ENCODE results near the gene TMEM179B. TPM values are rescaled to one million over a fixed set of nuclear protein-coding genes. Genes with fewer than 3 reads are reported as not detected.
"Not testable (repeated sequence)": the region's sequence is repeated elsewhere in the genome, so short reads cannot be mapped to it uniquely, and the experiment has no call there.

The TMEM179B gene
- total RNA-seq, 1 donor from 2014 or later = 51.3 TPM

GRCh38 chr11:62823677-62824076, 36.5 kb downstream of the TMEM179B start:
- Mint-ChIP-seq H3K9me3 (ENCODE audit: unreplicated experiment) (no peaks in the 10 kb centered on the region), H3K36me3 (ENCODE audit: low read depth, unreplicated experiment) (peaks cover 23% of the 10 kb centered on the region), H3K27me3 (ENCODE audit: low read depth, unreplicated experiment) (no peaks in the 10 kb centered on the region), H3K27ac (ENCODE audit: unreplicated experiment) (no peak overlapping the region), H3K4me3 (ENCODE audit: unreplicated experiment) (no peak overlapping the region), H3K4me1 (ENCODE audit: low read depth, unreplicated experiment) (no peaks in the 10 kb centered on the region)
- Histone ChIP-seq H3K9me3 (ENCODE audit: insufficient read depth, low read depth, low read length) (no peaks in the 10 kb centered on the region), H3K36me3 (ENCODE audit: insufficient read depth, low read length) (peaks cover 53% of the 10 kb centered on the region), H3K27ac (ENCODE audit: low read depth, low read length) (no peak overlapping the region), H3K4me3 (ENCODE audit: insufficient read depth, low read depth, low read length) (no peak overlapping the region), H3K79me2 (ENCODE audit: insufficient read depth, low read length) (peaks cover 19% of the 10 kb centered on the region), H3K4me2 (ENCODE audit: low read length) (no peak overlapping the region), H2AFZ (ENCODE audit: low read depth, low read length) (no peak overlapping the region), H4K20me1 (ENCODE audit: insufficient read depth, low read length) (peaks cover 34% of the 10 kb centered on the region), H3K9ac (ENCODE audit: low read length) (no peak overlapping the region), H3K27me3 (ENCODE audit: insufficient read depth, low read length) (no peaks in the 10 kb centered on the region), H3K4me1 (ENCODE audit: insufficient read depth, low read length) (no peaks in the 10 kb centered on the region)
- TF ChIP-seq EZH2 (IDR thresholded peaks at IDR 0.05; ENCODE audit: insufficient read depth, low read length) (no peak), CTCF (IDR thresholded peaks at IDR 0.05; ENCODE audit: insufficient read depth, low read depth, low read length) (no peak)
- DNase-seq (ENCODE audit: low read depth) (no peak), FAIRE-seq (no peak)

- not testable (repeated sequence) for H3K9me3 Mint-ChIP-seq (ENCODE audit: unreplicated experiment); FAIRE-seq; H2AFZ ChIP-seq (ENCODE audit: low read depth, low read length); H3K27me3 Mint-ChIP-seq (ENCODE audit: low read depth, unreplicated experiment); DNase-seq (ENCODE audit: low read depth); H3K9ac ChIP-seq (ENCODE audit: low read length); H3K4me3 ChIP-seq (ENCODE audit: insufficient read depth, low read depth, low read length); H3K27ac ChIP-seq (ENCODE audit: low read depth, low read length); H3K27ac Mint-ChIP-seq (ENCODE audit: unreplicated experiment); H3K27me3 ChIP-seq (ENCODE audit: insufficient read depth, low read length); H3K9me3 ChIP-seq (ENCODE audit: insufficient read depth, low read depth, low read length); H3K4me3 Mint-ChIP-seq (ENCODE audit: unreplicated experiment); H3K4me2 ChIP-seq (ENCODE audit: low read length); H3K4me1 Mint-ChIP-seq (ENCODE audit: low read depth, unreplicated experiment)
- peaks cover 14% of the 10 kb centered on the region for H3K36me3 Mint-ChIP-seq (ENCODE audit: low read depth, unreplicated experiment)
- H4K20me1 ChIP-seq (ENCODE audit: insufficient read depth, low read length) = peaks cover 55% of the 10 kb centered on the region
- peaks cover 39% of the 10 kb centered on the region for H3K36me3 ChIP-seq (ENCODE audit: insufficient read depth, low read length)
- H3K79me2 ChIP-seq (ENCODE audit: insufficient read depth, low read length) = peaks cover 55% of the 10 kb centered on the region
- peaks cover 13% of the 10 kb centered on the region for H3K4me1 ChIP-seq (ENCODE audit: insufficient read depth, low read length)
Measured at GRCh38 chr11:62828130-62828529, 40.9 kb downstream of the TMEM179B start.

GRCh38 chr11:62830904-62831519, 43.8 kb downstream of the TMEM179B start:
- Histone ChIP-seq H3K36me3 (ENCODE audit: insufficient read depth, low read length) (peaks cover 29% of the 10 kb centered on the region), H3K27ac (ENCODE audit: low read depth, low read length) (peak overlapping the region; percentile 98), H3K9me3 (ENCODE audit: insufficient read depth, low read depth, low read length) (no peaks in the 10 kb centered on the region), H3K4me1 (ENCODE audit: insufficient read depth, low read length) (peaks cover 20% of the 10 kb centered on the region), H2AFZ (ENCODE audit: low read depth, low read length) (peak overlapping the region; percentile 46), H3K27me3 (ENCODE audit: insufficient read depth, low read length) (no peaks in the 10 kb centered on the region), H3K4me2 (ENCODE audit: low read length) (peak overlapping the region; percentile 94), H3K9ac (ENCODE audit: low read length) (peak overlapping the region; percentile 94), H4K20me1 (ENCODE audit: insufficient read depth, low read length) (peaks cover 65% of the 10 kb centered on the region), H3K4me3 (ENCODE audit: insufficient read depth, low read depth, low read length) (peak overlapping the region; percentile 75), H3K79me2 (ENCODE audit: insufficient read depth, low read length) (peaks cover 81% of the 10 kb centered on the region)
- TF ChIP-seq EZH2 (IDR thresholded peaks at IDR 0.05; ENCODE audit: insufficient read depth, low read length) (no peak), CTCF (IDR thresholded peaks at IDR 0.05; ENCODE audit: insufficient read depth, low read depth, low read length) (no peak)
- H3K36me3 Mint-ChIP-seq (ENCODE audit: low read depth, unreplicated experiment) = peaks cover 18% of the 10 kb centered on the region
- no peaks in the 10 kb centered on the region for H3K27me3 Mint-ChIP-seq (ENCODE audit: low read depth, unreplicated experiment)
- peak overlapping the region; percentile 100 for H3K27ac Mint-ChIP-seq (ENCODE audit: unreplicated experiment)
- peak overlapping the region; percentile 98 for H3K4me3 Mint-ChIP-seq (ENCODE audit: unreplicated experiment)
- H3K9me3 Mint-ChIP-seq (ENCODE audit: unreplicated experiment) = no peaks in the 10 kb centered on the region
- peaks cover 5% of the 10 kb centered on the region for H3K4me1 Mint-ChIP-seq (ENCODE audit: low read depth, unreplicated experiment)
- DNase-seq (ENCODE audit: low read depth) (peak; percentile 48), FAIRE-seq (no peak)
